ENCODE measurements around the gene UCP3.
A peak's percentile ranks its signal among the peaks of the same experiment; 100 is the strongest.

DNA sequence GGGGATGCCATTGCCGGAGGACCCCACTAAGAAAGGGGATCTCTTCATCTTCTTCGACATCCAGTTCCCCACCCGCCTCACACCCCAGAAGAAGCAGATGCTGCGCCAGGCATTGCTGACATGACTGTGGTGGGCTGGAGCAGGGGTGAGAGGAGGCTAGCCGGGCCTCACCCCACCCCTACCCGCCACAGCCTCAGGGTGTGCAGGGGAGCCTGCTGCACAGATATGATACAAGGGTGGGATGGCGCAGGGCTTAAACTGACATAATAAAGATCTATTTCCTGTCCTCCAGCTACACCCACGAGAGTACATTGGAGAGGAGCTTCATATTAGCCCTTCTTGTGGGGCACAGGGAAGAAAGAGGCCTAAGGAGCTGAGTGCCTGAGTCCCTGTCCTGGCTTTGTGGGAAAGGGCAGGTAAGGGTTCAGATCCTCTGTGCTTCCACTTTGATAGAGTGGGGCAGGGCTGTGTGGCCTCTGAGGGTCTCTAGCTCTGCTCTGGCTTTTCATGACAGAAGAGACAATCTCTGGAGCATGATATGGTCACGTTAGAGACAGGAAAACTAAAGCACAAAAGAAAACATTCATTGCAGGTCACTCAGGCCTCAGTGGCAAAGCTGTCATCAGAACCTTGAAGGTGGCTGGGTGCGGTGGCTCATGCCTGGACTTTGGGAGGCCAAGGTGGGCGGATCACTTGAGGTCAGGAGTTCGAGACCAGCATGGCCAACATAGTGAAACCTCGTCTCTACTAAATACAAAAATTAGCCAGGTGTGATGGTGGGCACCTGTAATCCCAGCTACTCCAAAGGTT lies 38.7 kb downstream of the UCP3 start:
- TF ChIP-seq POLR2A (IDR thresholded peaks at IDR 0.05; ENCODE audit: low read length) (peak; percentile 77), GATA1 (IDR thresholded peaks at IDR 0.05; ENCODE audit: low read depth, low read length) (no peak)

Data from erythroblast (primary cell).